Muscle layer of duodenum (tissue), 2 donors: ENCODE results near the gene MEGF9.

Source experiments
- H3K27ac ChIP-seq: one replicate; pipeline ENCODE4 v1.7.0; 2013; ENCODE audit warnings: mild to moderate bottlenecking, low read length
- H3K27me3 ChIP-seq: one replicate; pipeline ENCODE4 v1.7.0; 2013; ENCODE audit warnings: low read depth, mild to moderate bottlenecking, control low read depth, low read length
- H3K36me3 ChIP-seq, 2 donors: one replicate each; pipeline ENCODE4 v1.7.0; 2013; ENCODE audit warnings: low read length in 2 of 2, control low read depth in 1 of 2, mild to moderate bottlenecking in 1 of 2; ENCODE audit not compliant: insufficient read depth in 2 of 2, control insufficient read depth in 1 of 2
- H3K4me1 ChIP-seq, 2 donors: one replicate each; pipeline ENCODE4 v1.7.0; 2013; ENCODE audit warnings: low read length in 2 of 2, mild to moderate bottlenecking in 2 of 2, control low read depth in 1 of 2, moderate library complexity in 1 of 2; ENCODE audit not compliant: insufficient read depth in 2 of 2, control insufficient read depth in 1 of 2
- H3K4me3 ChIP-seq, 2 donors: one replicate each; pipeline ENCODE4 v1.7.0; 2013; ENCODE audit warnings: low read length in 2 of 2, low read depth in 1 of 2, mild to moderate bottlenecking in 1 of 2
- H3K9me3 ChIP-seq, 2 donors: one replicate each; pipeline ENCODE4 v1.7.0; 2013; ENCODE audit warnings: low read length in 2 of 2, control low read depth in 1 of 2, mild to moderate bottlenecking in 1 of 2; ENCODE audit not compliant: control insufficient read depth in 1 of 2
- donor health status: healthy.

The MEGF9 gene

GRCh38 chr9:120616966-120617935 lies 97.0 kb downstream of the MEGF9 start:
- Histone ChIP-seq H3K4me3 (no peak overlapping the region), H3K27me3 (no peaks in the 10 kb centered on the region), H3K9me3 (no peaks in the 10 kb centered on the region), H3K36me3 (no peaks in the 10 kb centered on the region), H3K27ac (no peak overlapping the region), H3K4me1 (no peaks in the 10 kb centered on the region)

GRCh38 chr9:120612218-120612617 lies 102.1 kb downstream of the MEGF9 start:
- Histone ChIP-seq H3K27me3 (no peaks in the 10 kb centered on the region), H3K4me3 (no peak overlapping the region), H3K36me3 (peaks cover 4 to 19% of the 10 kb centered on the region in 2 donors), H3K27ac (no peak overlapping the region), H3K4me1 (no peaks in the 10 kb centered on the region), H3K9me3 (no peaks in the 10 kb centered on the region)

DNA sequence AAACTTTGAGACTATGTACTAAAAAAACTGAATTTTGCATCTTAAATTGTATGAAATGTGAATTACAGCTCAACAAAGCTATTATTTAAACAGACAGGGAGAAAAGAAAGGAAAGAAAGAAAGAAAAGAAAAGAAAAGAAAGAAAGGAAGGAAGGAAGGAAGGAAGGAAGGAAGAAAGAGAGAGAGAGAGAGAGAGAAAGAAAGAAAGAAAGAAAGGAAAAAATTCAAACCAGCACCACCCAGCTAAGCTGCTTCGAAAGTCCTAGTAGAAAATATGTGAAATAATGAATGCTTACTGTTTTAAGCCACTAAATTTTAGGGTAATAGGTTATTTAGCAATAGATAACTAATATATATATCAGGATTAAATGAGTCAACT lies 102.6 kb downstream of the MEGF9 start:
- no peaks in the 10 kb centered on the region for H3K27me3 ChIP-seq
- peaks cover 4 to 19% of the 10 kb centered on the region in 2 donors for H3K36me3 ChIP-seq
- no peaks in the 10 kb centered on the region for H3K9me3 ChIP-seq
- no peak overlapping the region for H3K27ac ChIP-seq
- no peaks in the 10 kb centered on the region for H3K4me1 ChIP-seq
- H3K4me3 ChIP-seq, result no peak overlapping the region

DNA sequence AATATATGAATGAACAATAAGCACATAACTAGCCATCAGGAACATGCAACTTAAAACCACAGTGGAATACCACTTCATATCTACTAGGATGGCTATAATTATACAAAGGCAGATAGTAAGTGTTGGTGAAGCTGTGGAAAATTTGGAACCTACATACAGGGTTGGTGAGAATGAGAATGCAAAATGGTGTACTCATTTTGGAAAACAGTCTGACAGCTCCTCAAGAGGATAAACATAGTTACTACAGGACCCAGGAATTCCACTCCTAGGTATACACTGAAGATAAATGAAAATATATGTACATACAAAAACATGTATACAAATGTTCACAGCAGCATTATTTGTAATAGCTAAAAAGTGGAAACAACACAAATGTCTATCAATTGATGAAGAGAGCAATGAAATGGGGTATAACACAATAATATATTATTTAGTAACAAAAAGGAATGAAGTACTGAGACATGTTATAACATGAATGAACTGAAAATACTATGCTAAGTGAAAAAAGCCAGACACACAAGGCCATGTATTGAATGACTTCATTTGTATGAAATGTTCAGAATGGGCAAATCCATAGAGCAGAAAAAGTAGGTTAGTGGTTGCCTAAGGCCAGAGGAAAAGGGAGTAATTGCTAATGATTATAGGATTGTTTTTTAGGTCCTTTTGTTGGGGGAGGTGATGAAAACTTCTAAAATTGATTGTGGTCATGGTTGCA lies 103.1 kb downstream of the MEGF9 start:
- Histone ChIP-seq H3K4me1 (no peaks in the 10 kb centered on the region), H3K27me3 (no peaks in the 10 kb centered on the region), H3K36me3 (peaks cover 4 to 19% of the 10 kb centered on the region in 2 donors), H3K9me3 (no peaks in the 10 kb centered on the region), H3K27ac (no peak overlapping the region), H3K4me3 (no peak overlapping the region)

DNA sequence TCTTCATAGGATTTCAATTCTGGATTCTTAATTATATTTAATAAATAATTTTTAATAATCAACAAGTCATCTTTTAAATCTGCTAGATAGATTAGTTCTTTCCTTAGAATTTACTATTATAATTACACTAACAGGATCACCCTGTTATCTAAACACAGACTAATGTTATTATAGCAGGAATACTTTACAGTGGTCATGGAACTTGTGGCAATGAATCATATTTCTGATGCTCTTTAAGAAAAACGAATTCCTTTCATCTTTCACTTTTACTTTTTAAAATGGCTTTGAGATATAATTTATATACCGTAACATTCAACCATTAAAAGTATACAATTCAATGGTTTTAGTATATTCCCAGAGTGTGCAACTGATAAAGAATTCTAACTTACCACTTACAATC lies 104.6 kb downstream of the MEGF9 start:
- H3K27ac ChIP-seq, result no peak overlapping the region
- no peaks in the 10 kb centered on the region for H3K27me3 ChIP-seq
- H3K4me3 ChIP-seq, result no peak overlapping the region
- H3K4me1 ChIP-seq, result no peaks in the 10 kb centered on the region
- no peaks in the 10 kb centered on the region for H3K9me3 ChIP-seq
- peaks cover 12 to 25% of the 10 kb centered on the region in 2 donors for H3K36me3 ChIP-seq

GRCh38 chr9:120608421-120608820 lies 105.8 kb downstream of the MEGF9 start:
- Histone ChIP-seq H3K36me3 (peaks cover 17 to 25% of the 10 kb centered on the region in 2 donors), H3K27me3 (no peaks in the 10 kb centered on the region), H3K27ac (no peak overlapping the region), H3K9me3 (no peaks in the 10 kb centered on the region), H3K4me1 (no peaks in the 10 kb centered on the region), H3K4me3 (no peak overlapping the region)

DNA sequence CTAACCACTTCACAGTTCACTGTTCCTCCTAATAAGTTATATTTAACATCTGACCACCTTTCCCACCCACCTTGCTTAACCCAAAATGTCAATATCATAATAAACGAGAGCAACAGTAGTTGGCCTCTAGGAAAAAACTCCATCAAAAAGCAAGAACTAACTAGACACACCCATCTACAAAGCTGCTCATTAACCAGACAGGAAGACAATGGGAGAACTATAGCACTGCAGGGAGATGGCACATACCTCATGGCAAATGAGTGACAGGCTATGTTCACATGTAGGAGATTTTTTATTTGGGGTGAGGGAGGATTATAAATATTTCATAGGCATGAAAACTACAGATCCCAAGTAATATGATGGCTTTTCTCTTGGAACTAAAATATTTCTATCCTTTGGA lies 110.7 kb downstream of the MEGF9 start:
- Histone ChIP-seq H3K36me3 (peaks cover 12 to 17% of the 10 kb centered on the region in 2 donors), H3K4me3 (no peak overlapping the region), H3K4me1 (no peaks in the 10 kb centered on the region), H3K27me3 (no peaks in the 10 kb centered on the region), H3K9me3 (no peaks in the 10 kb centered on the region), H3K27ac (no peak overlapping the region)

DNA sequence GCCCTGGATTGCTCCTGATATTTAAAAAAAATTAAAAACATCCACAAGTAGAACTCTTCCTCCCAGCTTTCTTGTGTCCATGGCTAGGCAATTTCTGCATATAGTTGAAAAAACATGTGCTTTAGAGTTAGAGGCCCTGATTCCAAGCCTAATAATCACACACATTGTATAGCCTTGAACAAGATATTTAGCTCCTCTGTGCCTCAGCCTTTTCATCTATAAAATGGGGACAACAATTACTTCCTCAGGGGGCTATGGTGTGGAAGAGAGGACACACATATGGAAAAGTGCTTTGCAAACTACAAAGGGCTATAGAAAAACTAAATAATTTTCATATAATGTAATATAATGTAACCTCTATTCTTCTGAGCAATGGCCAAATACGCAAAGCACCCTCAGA lies 111.3 kb downstream of the MEGF9 start:
- Histone ChIP-seq H3K9me3 (no peaks in the 10 kb centered on the region), H3K4me3 (no peak overlapping the region), H3K27me3 (no peaks in the 10 kb centered on the region), H3K4me1 (no peaks in the 10 kb centered on the region), H3K36me3 (peaks cover 12 to 17% of the 10 kb centered on the region in 2 donors), H3K27ac (no peak overlapping the region)

DNA sequence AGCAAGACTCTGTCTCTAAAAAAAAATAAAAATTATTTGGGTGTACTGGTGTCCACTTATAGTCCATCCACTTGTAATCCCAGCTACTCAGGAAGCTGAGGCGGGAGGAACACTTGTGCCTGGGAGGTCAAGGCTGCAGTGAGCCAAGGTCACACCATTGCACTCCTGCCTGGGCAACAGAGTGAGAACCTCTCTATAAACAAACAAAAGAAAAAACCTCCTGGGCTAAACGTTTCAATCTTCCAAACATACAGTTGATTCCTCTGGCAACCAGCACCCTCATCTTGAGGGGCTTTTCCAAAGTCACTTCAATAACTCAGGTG lies 120.4 kb downstream of the MEGF9 start:
- no peak overlapping the region for H3K4me3 ChIP-seq
- no peaks in the 10 kb centered on the region for H3K4me1 ChIP-seq
- no peaks in the 10 kb centered on the region for H3K27me3 ChIP-seq
- H3K9me3 ChIP-seq, result no peaks in the 10 kb centered on the region
- no peak overlapping the region for H3K27ac ChIP-seq
- no peaks in the 10 kb centered on the region for H3K36me3 ChIP-seq

- no peaks in the 10 kb centered on the region for H3K4me1 ChIP-seq
- H3K36me3 ChIP-seq, result no peaks in the 10 kb centered on the region
- H3K27me3 ChIP-seq, result no peaks in the 10 kb centered on the region
- H3K27ac ChIP-seq, result no peak overlapping the region
- H3K4me3 ChIP-seq, result no peak overlapping the region
- no peaks in the 10 kb centered on the region for H3K9me3 ChIP-seq
These were observed 120.9 kb downstream of the MEGF9 start for GRCh38 chr9:120593250-120593954.

DNA sequence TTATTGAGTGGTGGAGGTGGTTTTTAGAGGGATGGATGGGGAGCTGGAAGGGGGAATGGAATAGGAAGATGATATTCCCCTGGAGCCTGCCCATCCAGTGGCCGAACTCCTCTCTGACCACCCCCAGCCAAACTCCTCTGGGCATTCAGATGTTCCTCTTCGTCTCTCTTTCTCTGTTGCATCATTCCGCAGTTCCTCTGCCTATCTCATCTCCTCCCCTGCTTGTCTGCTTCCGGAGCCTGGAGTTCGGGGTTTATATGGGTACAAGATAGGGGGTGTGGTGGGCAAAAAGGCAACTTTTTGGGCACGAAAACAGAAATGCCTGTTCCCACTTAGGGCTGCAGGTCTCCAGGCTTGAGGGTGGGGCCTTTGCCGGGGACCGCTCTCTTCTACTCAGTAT lies 122.1 kb downstream of the MEGF9 start:
- no peaks in the 10 kb centered on the region for H3K36me3 ChIP-seq
- H3K27me3 ChIP-seq, result no peaks in the 10 kb centered on the region
- no peaks in the 10 kb centered on the region for H3K9me3 ChIP-seq
- H3K4me3 ChIP-seq, result no peak overlapping the region
- no peaks in the 10 kb centered on the region for H3K4me1 ChIP-seq
- H3K27ac ChIP-seq, result no peak overlapping the region
